Measurements from ENCODE around the gene S100PBP.
A peak's percentile ranks its signal among the peaks of the same experiment; 100 is the strongest.

S100PBP gene

DNA sequence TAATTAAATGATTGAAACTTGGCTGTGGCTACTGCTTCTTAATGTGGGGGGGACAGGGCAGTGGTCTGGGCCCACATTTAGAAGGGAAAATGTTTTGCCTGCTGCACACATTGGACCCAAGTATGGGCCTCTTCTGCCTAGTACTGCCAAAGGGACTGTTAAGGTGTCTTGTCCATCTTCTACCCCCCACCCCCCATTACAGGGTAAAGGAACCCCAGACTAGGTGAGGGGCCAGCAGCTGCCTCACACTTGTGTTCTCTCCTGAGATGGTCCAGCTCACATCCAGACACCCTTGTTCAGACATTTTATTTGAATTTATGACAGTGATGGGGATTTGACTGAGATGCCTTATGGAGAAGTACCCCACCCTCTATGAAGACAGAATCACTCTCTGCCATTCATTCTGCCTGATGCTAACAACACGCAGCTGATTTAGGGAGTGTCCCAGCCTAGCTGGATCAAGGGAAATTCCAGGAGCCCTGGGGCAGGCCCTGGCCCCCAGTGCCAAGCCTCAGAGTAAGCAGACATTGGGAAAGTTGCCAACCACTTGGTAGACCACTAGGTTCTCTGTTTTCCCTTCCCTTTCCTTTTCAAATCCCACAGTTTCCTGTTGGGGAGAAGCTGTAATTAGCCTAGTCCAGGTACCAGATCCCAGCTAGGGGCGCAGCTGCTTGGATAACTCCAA, 42.4 kb upstream of the S100PBP start:
- TF ChIP-seq, protein P1, sequence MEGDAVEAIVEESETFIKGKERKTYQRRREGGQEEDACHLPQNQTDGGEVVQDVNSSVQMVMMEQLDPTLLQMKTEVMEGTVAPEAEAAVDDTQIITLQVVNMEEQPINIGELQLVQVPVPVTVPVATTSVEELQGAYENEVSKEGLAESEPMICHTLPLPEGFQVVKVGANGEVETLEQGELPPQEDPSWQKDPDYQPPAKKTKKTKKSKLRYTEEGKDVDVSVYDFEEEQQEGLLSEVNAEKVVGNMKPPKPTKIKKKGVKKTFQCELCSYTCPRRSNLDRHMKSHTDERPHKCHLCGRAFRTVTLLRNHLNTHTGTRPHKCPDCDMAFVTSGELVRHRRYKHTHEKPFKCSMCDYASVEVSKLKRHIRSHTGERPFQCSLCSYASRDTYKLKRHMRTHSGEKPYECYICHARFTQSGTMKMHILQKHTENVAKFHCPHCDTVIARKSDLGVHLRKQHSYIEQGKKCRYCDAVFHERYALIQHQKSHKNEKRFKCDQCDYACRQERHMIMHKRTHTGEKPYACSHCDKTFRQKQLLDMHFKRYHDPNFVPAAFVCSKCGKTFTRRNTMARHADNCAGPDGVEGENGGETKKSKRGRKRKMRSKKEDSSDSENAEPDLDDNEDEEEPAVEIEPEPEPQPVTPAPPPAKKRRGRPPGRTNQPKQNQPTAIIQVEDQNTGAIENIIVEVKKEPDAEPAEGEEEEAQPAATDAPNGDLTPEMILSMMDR (IDR thresholded peaks at IDR 0.05; ENCODE audit: low read depth, low read length, missing control alignments): no peak
- no peak overlapping the region for H3K4me3 ChIP-seq (ENCODE audit: low read depth, low read length)
- no peaks in the 10 kb centered on the region for H3K27me3 ChIP-seq (replicated peaks)
- peaks cover 64% of the 10 kb centered on the region for H3K36me3 ChIP-seq (replicated peaks)
- no peak for DNase-seq
- in situ Hi-C loops (cut with HindIII; ENCODE audit: low pct_ligation_motif_present, low sequenced_read_pairs): no loop called here
- peak overlapping the region; percentile 24 for H3K27ac ChIP-seq

DNA sequence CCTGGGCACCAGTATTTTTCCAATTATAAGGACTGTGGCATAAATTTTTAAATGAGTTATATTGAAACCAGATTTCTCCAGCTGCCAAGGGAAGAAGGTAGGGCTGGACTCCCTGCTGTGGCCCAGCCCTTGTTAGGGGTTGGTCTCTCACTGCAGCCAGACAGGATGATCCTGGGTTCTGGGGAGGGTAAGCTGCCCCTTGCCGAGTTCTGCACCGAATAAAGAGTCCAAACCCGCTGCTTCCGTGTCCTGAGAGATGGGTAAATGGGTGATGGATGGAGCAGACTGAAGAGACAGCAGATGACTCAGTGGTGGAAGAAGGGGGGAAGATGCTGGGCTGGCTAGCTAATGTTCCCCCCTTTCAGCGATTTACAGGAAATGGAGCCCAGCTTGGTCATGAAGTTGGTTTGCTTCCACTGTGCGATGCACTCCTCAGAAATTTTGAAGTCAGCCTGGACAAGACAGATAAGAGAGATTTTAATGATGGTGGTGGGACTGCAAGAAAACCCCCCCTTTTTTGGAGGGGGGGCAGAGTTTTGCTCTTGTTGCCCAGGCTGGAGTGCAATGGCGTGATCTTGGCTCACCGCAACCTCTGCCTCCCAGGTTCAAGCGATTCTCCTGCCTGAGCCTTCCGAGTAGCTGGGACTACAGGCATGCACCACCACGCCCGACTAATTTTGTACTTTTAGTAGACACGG, 41.7 kb upstream of the S100PBP start:
- peaks cover 71% of the 10 kb centered on the region for H3K36me3 ChIP-seq (replicated peaks)
- TF ChIP-seq, protein P1 (IDR thresholded peaks at IDR 0.05; ENCODE audit: low read depth, low read length, missing control alignments): no peak
- H3K27ac ChIP-seq: peak overlapping the region; percentile 24
- no peaks in the 10 kb centered on the region for H3K27me3 ChIP-seq (replicated peaks)
- no peak for DNase-seq
- H3K4me3 ChIP-seq (ENCODE audit: low read depth, low read length): no peak overlapping the region
- in situ Hi-C loops (cut with HindIII; ENCODE audit: low pct_ligation_motif_present, low sequenced_read_pairs): no loop called here

DNA sequence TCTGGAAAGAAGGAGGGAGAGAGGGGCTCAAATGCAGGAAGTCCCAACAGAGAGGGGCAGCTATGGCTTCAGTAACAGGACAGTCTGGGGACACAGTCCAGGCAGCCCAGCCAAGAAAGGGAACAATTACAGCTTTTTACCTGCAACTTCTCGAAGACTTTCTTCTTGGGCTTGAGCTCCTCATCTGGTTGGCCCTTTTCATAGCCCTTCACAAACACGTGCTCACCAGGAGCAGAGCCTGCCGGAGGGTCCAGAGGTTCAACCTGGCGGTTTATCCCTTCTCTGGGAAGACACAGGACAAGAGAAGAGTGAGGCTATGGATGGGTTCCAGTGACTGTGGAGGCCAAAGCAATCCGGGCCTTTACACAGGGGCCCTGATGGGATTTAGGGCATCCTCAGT, 38.2 kb upstream of the S100PBP start:
- H3K27me3 ChIP-seq (replicated peaks): no peaks in the 10 kb centered on the region
- H3K36me3 ChIP-seq (replicated peaks): peaks cover 84% of the 10 kb centered on the region
- no peak overlapping the region for H3K27ac ChIP-seq
- H3K4me3 ChIP-seq (ENCODE audit: low read depth, low read length): no peak overlapping the region
- in situ Hi-C loops (cut with HindIII; ENCODE audit: low pct_ligation_motif_present, low sequenced_read_pairs): no loop called here
- no peak for DNase-seq
- TF ChIP-seq, protein P1 (IDR thresholded peaks at IDR 0.05; ENCODE audit: low read depth, low read length, missing control alignments): no peak

DNA sequence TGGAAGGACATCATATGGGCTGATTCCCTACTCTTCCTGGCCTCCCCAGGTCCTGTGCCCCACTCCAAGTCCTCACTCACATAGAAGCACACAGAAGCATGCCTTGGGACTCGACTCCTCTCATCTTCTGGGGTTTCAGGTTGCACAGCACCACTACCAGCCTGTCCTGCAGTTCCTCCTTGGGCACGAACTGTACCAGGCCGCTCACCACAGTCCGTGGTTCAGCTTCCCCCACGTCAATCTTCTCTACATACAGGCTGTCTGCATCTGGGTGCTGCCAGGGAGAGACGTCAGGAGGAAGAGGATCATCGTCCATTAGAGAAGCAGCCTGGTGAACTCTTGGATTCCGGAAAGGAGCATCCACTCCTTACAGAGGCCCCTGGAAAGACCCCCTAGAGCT, 37.4 kb upstream of the S100PBP start:
- in situ Hi-C loops (cut with HindIII; ENCODE audit: low pct_ligation_motif_present, low sequenced_read_pairs): no loop called here
- no peak overlapping the region for H3K4me3 ChIP-seq (ENCODE audit: low read depth, low read length)
- no peak overlapping the region for H3K27ac ChIP-seq
- TF ChIP-seq, protein P1 (IDR thresholded peaks at IDR 0.05; ENCODE audit: low read depth, low read length, missing control alignments): no peak
- no peak for DNase-seq
- H3K36me3 ChIP-seq (replicated peaks): peaks cover 84% of the 10 kb centered on the region
- no peaks in the 10 kb centered on the region for H3K27me3 ChIP-seq (replicated peaks)

DNA sequence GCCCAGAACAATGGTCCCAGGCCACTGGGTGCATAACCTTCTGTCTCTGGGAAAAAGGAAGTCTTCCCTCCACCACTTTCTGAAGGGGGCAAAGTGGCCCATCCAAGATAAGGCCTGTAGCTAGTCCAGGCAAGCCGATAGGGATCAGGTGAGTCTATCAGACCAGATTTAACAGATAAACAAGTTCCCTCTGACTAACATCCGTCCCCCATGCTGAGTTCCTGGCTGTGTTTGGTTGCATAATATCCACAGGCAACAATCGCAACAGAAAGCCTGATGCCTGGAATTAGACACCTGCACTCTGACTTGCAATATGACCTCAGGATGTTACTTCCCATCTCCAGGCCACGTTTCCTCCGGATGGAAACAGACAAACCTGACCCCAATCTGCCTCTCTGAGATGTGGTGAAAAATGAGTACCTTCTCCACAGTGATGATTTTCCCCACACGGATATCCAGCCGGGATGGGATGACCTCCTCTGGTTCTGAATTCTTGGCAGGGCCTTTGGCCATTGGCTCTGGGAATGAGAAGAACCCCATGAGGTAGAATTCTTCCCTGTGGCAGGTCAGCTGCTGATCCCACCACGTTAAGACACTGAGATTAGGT, 36.7 kb upstream of the S100PBP start:
- in situ Hi-C loops (cut with HindIII; ENCODE audit: low pct_ligation_motif_present, low sequenced_read_pairs): no loop called here

More for the DNA sequence above, 36.7 kb upstream of the S100PBP start:
- Histone ChIP-seq H3K4me3 (ENCODE audit: low read depth, low read length) (no peak overlapping the region), H3K27ac (no peak overlapping the region), H3K27me3 (replicated peaks) (no peaks in the 10 kb centered on the region), H3K36me3 (replicated peaks) (peaks cover 82% of the 10 kb centered on the region)
- TF ChIP-seq, protein P1 (IDR thresholded peaks at IDR 0.05; ENCODE audit: low read depth, low read length, missing control alignments): no peak
- DNase-seq: no peak

Data from brain microvascular endothelial cell (primary cell).